Measurements from ENCODE around the gene FADS2. TPM values are rescaled to one million over a fixed set of nuclear protein-coding genes. Genes with fewer than 3 reads are reported as not detected.

FADS2 gene
- total RNA-seq, 2 donors from 2014 or later = 5.1 to 10.2 TPM

- H3K27ac ChIP-seq = no peak overlapping the region
- no peak for DNase-seq (ENCODE audit: low spot score)
Observed at GRCh38 chr11:61872935-61873565, 45.0 kb downstream of the FADS2 start.

DNA sequence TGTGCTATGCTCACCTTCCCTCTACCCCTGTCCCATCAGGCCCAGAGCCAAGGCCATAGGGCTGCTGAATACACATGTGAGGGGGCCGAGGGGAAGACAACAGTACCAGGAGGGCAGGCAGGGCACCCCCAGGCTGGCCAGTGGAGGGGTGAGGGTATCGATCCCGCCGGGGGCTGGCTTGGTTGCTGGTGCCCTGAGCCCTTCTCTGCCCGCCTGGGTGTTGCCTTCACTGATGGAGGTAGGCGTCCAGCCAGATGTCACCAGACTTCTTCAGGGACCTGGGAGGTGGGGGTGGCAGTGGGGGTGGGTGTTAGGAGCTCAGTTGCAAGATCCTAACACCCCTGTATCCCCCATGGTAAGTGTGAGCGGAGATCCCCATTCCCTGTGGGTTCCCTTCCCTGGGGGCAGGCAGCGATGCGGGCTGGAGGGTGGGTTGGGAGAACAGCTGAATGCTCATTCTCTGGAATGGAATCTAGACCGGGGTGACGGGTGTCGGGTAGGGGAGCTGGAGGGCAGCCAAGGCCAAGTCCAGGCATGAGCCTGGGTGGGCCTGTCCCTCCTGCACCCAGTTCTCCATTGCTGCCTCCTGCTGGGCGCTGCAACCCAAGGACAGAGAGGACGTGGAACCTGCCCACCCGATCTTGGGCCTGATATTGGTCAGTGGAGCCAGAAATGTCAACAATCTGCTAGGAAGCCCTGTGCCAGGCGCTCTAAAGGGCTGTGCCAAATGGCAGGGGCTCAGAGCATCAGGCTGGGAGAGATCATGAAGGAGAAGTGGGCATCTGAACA is 45.7 kb downstream of the FADS2 start:
- TF ChIP-seq, protein P1, sequence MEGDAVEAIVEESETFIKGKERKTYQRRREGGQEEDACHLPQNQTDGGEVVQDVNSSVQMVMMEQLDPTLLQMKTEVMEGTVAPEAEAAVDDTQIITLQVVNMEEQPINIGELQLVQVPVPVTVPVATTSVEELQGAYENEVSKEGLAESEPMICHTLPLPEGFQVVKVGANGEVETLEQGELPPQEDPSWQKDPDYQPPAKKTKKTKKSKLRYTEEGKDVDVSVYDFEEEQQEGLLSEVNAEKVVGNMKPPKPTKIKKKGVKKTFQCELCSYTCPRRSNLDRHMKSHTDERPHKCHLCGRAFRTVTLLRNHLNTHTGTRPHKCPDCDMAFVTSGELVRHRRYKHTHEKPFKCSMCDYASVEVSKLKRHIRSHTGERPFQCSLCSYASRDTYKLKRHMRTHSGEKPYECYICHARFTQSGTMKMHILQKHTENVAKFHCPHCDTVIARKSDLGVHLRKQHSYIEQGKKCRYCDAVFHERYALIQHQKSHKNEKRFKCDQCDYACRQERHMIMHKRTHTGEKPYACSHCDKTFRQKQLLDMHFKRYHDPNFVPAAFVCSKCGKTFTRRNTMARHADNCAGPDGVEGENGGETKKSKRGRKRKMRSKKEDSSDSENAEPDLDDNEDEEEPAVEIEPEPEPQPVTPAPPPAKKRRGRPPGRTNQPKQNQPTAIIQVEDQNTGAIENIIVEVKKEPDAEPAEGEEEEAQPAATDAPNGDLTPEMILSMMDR (IDR thresholded peaks at IDR 0.05) = no peak
- Histone ChIP-seq H3K9me3 (no peaks in the 10 kb centered on the region), H3K36me3 (peaks cover 33% of the 10 kb centered on the region), H3K4me1 (peaks cover 0 to 41% of the 10 kb centered on the region in 2 donors), H3K27ac (peak overlapping the region; percentile 51 to 67), H3K4me3 (no peak overlapping the region), H3K27me3 (no peaks in the 10 kb centered on the region)
- DNase-seq (ENCODE audit: low spot score) = no peak

More at GRCh38 chr11:61872935-61873565, 45.0 kb downstream of the FADS2 start:
- H3K36me3 ChIP-seq = peaks cover 26% of the 10 kb centered on the region
- H3K9me3 ChIP-seq = no peaks in the 10 kb centered on the region
- no peak overlapping the region for H3K4me3 ChIP-seq
- TF ChIP-seq, protein P1 (IDR thresholded peaks at IDR 0.05) = no peak
- H3K4me1 ChIP-seq = peaks cover 0 to 41% of the 10 kb centered on the region in 2 donors
- H3K27me3 ChIP-seq = no peaks in the 10 kb centered on the region

GRCh38 chr11:61874377-61874809 is 46.3 kb downstream of the FADS2 start:
- no peak for DNase-seq (ENCODE audit: low spot score)
- H3K27me3 ChIP-seq = no peaks in the 10 kb centered on the region
- H3K36me3 ChIP-seq = peaks cover 39% of the 10 kb centered on the region
- no peak overlapping the region for H3K4me3 ChIP-seq
- no peaks in the 10 kb centered on the region for H3K9me3 ChIP-seq
- H3K27ac ChIP-seq = peak overlapping the region; percentile 51 to 67
- TF ChIP-seq, protein P1 (IDR thresholded peaks at IDR 0.05) = no peak
- H3K4me1 ChIP-seq = peaks cover 0 to 37% of the 10 kb centered on the region in 2 donors

DNA sequence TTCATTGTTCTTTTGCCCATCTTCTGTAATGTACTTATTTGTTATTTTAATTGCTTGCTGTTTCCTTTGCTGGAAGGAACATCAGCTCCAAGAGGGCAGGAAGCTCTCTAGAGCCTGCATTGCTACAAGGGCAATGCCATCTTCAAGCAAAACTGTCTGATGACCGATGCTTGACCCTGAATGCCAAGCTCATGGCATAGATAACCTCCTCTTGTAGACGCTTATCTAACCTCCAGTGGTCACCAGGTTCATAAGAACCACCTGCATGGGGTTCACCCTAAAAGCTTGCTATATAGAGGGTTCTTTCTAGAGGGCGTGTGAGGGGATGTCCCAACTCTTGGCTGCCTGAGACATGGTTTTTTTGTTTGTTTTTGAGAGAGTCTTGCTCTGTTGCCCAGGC is 46.8 kb downstream of the FADS2 start:
- peak overlapping the region; percentile 51 to 67 for H3K27ac ChIP-seq
- no peaks in the 10 kb centered on the region for H3K27me3 ChIP-seq

GRCh38 chr11:61875698-61876097 is 47.6 kb downstream of the FADS2 start:
- Histone ChIP-seq H3K9me3 (no peaks in the 10 kb centered on the region), H3K4me3 (no peak overlapping the region), H3K27ac (no peak overlapping the region), H3K36me3 (peaks cover 46% of the 10 kb centered on the region), H3K4me1 (peaks cover 0 to 31% of the 10 kb centered on the region in 2 donors), H3K27me3 (no peaks in the 10 kb centered on the region)
- no peak for DNase-seq (ENCODE audit: low spot score)
- TF ChIP-seq, protein P1 (IDR thresholded peaks at IDR 0.05) = no peak

More for the DNA sequence above, 46.8 kb downstream of the FADS2 start:
- no peaks in the 10 kb centered on the region for H3K9me3 ChIP-seq
- H3K4me3 ChIP-seq = no peak overlapping the region
- peaks cover 0 to 33% of the 10 kb centered on the region in 2 donors for H3K4me1 ChIP-seq
- no peak for DNase-seq (ENCODE audit: low spot score)
- H3K36me3 ChIP-seq = peaks cover 44% of the 10 kb centered on the region
- TF ChIP-seq, protein P1 (IDR thresholded peaks at IDR 0.05) = no peak

Measured in right atrium auricular region (tissue), 2 donors.